Pons (tissue), 1 donor: ENCODE measurements around the gene UBE2F.
"Not testable (repeated sequence)": the region's sequence is repeated elsewhere in the genome, so short reads cannot be mapped to it uniquely, and the experiment has no call there.

Experiments used
- DNase-seq: peaks from one replicate; pipeline ENCODE4 v3.0.0-alpha.2; 2016; ENCODE audit warnings: low spot score

UBE2F gene

GRCh38 chr2:237979331-237979730, 12.5 kb downstream of the UBE2F start:
- no peak for DNase-seq

DNA sequence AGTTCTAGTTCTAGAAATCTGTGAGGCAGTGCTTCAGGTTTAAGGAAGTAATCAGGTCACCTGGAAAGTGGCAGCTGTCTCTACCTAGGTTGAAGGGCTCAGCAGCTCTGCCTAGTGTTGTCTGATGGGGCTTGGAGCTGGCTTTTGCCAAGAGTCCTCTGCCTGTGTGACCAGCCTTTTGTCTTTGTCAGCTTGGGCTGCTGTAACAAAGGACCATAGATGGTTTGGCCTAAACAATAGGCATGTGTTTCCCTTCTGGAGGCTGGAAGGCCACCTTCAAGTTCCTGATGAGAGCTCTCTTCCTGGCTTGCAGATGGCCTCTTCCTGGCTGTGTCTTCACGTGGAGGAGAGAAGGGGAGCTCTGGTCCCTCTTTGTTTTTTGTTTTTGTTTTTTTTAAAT, 13.3 kb downstream of the UBE2F start:
- DNase-seq = peak; percentile 93

GRCh38 chr2:237980751-237981150, 13.9 kb downstream of the UBE2F start:
- no peak for DNase-seq

- not testable (repeated sequence) for DNase-seq
These were observed 14.8 kb downstream of the UBE2F start for GRCh38 chr2:237981621-237982020.

DNA sequence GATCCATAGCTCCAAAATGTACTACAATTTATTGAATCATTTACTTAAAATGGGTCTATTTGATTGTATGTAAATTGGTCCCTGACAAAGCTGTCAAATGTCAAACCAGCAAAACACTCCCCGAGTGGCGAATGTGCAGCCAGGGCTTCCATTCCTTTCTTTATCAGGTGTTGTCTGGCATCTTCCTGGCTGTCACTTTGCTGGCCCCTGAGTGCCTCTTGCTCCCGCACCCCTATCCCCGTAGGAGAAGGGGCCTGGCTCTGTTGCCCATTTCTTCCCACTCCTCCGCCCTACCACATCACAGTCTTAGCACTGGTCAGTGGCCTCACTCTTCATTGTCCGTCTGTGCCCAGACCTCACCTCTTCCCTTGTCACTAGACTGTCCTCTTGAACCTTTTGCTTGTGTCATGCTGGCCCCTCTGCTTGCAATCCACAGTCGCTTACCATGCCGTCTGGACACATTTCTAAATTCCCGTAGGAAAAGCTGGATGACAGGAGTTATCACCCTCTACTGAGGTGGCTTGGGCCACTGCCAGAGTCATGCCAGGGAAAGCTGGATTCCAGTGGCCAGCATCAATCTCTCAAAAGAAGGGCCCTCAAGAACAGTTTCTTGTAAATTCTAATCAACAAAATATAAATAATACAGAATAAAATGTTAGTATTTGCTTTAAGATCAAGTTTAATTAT, 15.4 kb downstream of the UBE2F start:
- DNase-seq = no peak

GRCh38 chr2:237983922-237984321, 17.1 kb downstream of the UBE2F start:
- no peak for DNase-seq

DNA sequence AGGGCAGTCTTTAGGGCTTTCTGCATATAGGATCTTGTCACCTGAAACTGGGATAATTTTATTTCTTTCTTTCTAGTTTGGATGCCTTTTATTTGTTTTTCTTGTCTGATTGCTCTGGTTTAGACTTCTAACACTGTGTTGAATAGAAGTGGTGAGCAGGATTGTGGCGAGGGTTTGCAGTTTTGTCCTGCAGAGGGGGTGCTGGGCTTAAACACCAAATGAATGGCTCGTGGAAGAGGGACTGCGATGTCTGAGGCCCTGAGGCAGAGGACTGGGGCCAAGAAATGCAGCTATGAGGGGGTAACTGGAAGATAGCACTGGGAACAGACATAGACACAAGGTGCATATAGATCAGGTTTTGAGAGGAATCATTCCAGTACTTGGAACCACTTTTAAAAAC, 20.5 kb downstream of the UBE2F start:
- no peak for DNase-seq

- no peak for DNase-seq
These were observed 26.9 kb downstream of the UBE2F start for GRCh38 chr2:237993701-237994100.

GRCh38 chr2:237995036-237995435, 28.2 kb downstream of the UBE2F start:
- DNase-seq = no peak

DNA sequence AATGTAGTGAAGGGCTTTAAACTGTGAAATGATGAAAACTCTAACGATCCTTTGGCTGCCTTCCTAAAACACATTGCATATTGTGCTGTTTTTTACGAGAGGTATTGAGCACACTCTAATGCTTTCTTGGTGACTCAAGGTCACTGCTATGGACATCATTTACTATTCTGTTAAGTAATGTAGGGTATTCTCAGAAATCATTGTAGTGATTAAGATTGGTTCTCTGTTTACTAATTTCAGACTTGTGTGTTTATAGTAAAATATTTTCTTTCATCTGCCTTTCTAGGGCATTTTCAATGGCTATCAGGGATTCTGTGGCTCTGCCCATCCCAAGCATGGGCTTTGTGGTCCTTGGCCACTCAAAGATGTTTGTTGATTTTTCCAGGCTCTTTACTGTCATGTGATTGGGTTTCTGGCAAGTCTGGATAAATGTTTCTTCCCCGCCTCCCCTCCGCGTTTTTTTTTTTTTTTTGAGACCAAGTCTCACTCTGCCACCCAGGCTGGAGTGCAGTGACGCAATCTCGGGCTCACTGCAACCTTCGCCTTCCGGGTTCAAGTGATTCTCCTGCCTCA, 29.3 kb downstream of the UBE2F start:
- DNase-seq = no peak

GRCh38 chr2:237997521-237997920, 30.7 kb downstream of the UBE2F start:
- no peak for DNase-seq

DNA sequence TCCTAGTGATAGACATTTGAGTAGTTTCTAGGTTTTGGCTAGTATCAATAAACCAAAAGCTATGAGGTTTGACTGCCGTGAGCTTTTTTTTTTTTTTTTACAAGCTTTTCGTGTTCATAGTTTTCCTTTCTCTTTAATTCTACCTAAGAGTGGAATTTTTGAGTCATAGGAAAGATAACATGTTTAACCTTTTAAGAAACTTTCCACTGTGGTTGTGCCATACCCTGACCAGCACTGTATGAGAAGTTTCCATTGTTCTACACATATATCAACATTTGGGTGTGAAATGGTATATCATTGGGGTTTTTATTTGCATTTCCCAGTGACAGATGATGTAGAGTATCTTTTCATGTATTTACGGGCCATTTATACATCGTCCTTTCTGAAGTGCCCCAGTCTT, 31.7 kb downstream of the UBE2F start:
- no peak for DNase-seq

DNA sequence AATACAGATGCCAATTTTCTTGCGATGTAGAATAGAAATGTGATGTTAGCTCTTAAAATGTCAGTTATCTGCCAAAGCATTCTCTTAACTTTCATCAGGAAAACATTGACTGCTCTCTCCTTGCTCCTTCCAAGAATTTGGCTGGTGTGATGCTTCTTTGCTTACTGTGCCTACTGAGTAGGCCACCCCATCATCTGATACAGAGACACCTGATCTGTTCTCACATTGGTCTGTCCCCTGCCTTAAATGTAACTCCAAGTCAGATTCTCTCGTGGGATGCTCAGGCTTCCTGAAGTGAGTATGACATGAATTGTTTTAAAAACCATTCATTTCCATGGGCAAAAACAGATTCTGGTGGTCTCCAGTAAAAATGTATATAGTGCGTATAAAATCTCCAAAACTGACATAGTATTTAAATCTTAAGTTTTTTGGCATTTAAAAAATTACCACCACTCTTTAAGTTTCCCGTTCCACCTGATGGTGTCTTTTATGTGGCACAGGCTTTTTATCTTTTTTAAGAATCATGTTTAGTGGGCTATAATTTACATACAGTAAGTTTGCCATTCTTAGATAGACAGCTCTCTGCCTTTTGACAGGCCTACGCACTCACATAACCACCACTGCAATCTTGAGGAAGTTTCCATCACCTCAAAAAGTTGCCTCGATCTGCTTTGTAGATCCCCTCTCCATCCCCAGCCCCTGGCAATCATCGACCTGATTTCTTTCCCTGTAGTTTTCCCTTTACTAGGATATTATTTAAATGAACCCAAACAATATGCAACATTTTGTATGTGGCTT, 36.6 kb downstream of the UBE2F start:
- no peak for DNase-seq

- no peak for DNase-seq
These were observed 37.4 kb downstream of the UBE2F start for GRCh38 chr2:238004077-238004830.

DNA sequence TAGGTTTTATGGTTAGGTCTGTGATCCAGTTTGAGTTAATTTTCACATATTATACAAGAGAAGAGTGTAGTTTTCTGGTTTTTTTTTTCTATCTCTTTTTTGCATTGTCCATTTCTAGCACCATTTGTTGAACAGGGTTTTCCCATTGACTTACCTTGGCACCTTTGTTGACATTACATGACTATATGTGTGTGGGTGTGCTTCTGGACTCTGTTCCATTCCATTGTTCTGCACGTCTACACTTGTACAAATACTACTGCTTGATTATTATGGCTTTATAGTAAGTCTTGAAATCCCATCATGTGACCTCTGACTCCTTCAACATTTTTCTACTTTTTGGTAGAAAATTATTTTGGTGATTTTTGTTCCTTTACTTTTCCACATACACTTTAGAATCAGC, 38.7 kb downstream of the UBE2F start:
- DNase-seq = no peak

GRCh38 chr2:238006510-238006909, 39.7 kb downstream of the UBE2F start:
- DNase-seq = no peak

- DNase-seq = no peak
These were observed 41.1 kb downstream of the UBE2F start for GRCh38 chr2:238007924-238008323.

DNA sequence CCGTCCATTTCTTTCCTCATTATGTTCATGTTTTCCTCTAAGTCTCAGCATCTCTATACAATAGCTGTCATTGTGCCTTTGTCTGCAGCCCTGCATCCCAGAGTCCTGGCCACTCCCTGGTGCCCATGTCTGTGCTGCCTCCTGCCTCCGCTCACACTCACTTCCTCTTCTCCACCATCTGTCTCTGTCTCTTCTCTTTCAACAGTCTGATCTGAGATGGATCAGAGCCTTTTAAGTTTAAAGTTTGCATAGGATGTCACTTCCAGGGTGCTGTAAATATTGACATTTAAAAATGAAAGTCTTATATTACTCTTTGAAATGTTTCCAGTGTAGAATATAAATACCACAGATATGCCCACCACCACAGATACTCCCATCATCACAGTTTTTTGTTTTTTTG, 42.7 kb downstream of the UBE2F start:
- DNase-seq = peak; percentile 93

DNA sequence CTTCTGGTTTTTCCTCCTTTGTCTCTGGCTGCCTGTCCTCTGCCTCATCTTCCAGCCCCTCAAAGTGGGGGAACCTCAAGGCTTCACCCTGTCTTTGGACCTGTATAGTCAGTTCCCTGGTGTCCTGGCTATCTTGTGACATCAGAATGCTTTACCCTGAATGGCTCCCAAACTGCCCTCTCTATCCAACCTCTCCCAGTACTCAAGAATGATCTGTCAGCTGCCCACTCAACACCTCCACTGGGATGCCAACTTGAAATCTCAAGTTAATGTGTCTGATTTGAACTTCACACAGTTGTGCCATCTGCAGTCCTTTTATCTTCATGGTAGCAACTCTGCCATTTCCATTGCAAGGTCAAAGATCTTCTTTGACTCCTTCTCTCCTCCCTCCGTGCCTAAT, 43.8 kb downstream of the UBE2F start:
- no peak for DNase-seq

DNA sequence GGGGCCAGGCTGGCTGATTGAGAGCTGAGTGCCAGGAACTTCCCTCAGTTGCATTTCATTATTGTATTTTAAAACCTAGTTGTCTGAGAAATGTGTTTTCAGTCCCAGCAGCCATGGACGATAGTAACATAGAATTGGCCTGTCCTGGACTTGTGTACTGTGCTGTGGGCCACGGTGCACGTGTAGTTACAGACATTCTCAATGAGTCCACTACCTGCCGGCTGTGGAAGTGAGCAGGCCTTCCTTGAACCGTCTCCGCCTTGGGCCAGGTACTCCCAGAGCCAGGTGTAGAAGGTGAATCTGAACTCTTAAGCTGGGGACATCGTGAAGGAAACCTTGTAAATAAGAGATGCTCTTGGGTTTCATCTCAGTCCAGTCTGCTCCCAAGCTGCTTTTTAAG, 47.0 kb downstream of the UBE2F start:
- DNase-seq = no peak

DNA sequence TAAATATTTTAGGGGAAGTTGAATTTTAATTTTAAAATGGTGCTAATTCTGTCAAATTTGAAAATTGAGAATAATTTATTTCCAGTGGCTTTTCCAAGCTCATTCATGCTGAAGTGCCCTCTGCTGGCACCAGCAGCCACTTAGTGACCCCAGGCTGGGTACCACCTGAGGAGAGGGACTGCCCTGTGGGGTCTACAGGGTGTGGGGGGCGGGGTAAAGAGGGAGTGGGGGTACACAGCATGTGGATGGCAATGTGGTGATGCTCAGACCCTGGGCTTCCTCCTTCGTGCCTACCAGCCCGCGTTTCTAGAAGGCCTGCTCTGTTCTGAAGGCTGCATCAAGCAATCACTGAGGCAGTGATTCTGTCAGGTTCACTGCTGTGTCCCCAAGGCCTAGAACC, 48.9 kb downstream of the UBE2F start:
- DNase-seq = no peak

DNA sequence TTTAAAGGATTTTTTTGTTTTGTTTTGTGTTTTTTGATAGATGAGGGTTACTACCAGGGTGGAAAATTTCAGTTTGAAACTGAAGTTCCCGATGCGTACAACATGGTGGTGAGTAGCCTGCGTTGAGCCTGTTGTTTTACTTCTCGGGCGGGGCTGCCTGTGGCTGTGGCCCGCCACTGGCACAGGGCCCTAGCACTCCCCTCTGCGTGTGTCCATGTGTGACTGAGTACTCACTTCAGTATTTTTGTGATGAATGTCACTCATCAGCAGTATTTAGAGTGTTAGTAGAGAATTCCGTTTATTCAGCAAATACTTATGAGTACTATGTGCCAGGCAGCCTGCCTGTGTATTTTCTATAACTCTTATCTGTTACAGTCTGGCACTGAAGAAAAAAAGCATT, 49.7 kb downstream of the UBE2F start:
- DNase-seq = no peak

GRCh38 chr2:238019962-238020361, 53.1 kb downstream of the UBE2F start:
- no peak for DNase-seq
